Stomach (tissue), 9 donors: ENCODE measurements around the gene CAPZB. TPM values are rescaled to one million over a fixed set of nuclear protein-coding genes. Genes with fewer than 3 reads are reported as not detected.
"Not testable (repeated sequence)": the region's sequence is repeated elsewhere in the genome, so short reads cannot be mapped to it uniquely, and the experiment has no call there.

Experiments
- DNase-seq, 2 donors: peaks; one replicate each; pipeline versions ENCODE4 v3.0.0 to v3.0.0-alpha.2; 2013 to 2019
- H3K27ac ChIP-seq, 5 donors: fragments of 200-600 bp in 4 of 5; sonication (generic) in 4 of 5; one replicate each; pipeline ENCODE4 v1.5.1; 2013 to 2019; ENCODE audit warnings: mild to moderate bottlenecking in 1 of 5, moderate library complexity in 1 of 5
- H3K27me3 ChIP-seq, 3 donors: fragments of 200-600 bp; sonication (generic); one replicate each; pipeline ENCODE4 v1.5.1; 2017 to 2019; ENCODE audit warnings: mixed run types in 1 of 3
- H3K36me3 ChIP-seq, 4 donors: fragments of 200-600 bp; sonication (generic); 1 replicate in 3 of 4; 2 replicates in 1 of 4; pipeline ENCODE4 v1.5.1; 2016 to 2019
- H3K4me1 ChIP-seq, 4 donors: fragments of 200-600 bp; sonication (generic); one replicate each; pipeline ENCODE4 v1.5.1; 2016 to 2019
- H3K4me3 ChIP-seq, 4 donors: fragments of 200-600 bp; sonication (generic) in 3 of 4; one replicate each; pipeline ENCODE4 v1.5.1; 2016 to 2019; ENCODE audit warnings: mild to moderate bottlenecking in 1 of 4
- H3K9me3 ChIP-seq, 4 donors: fragments of 200-600 bp; sonication (generic); one replicate each; pipeline ENCODE4 v1.5.1; 2016 to 2019
- EP300 ChIP-seq: sonication (generic); formaldehyde crosslinking; IDR thresholded peaks from one replicate; pipeline ENCODE4 v1.6.1; 2017; ENCODE audit warnings: antibody characterized with exemption
- POLR2A ChIP-seq, 4 donors: fragments of 450-650 bp; IDR thresholded peaks; one replicate each; pipeline ENCODE4 v1.6.1; 2016; ENCODE audit warnings: antibody characterized with exemption in 4 of 4, control low read depth in 2 of 4, mild to moderate bottlenecking in 1 of 4, moderate library complexity in 1 of 4
- POLR2AphosphoS5 ChIP-seq, 3 donors: sonication (generic); formaldehyde crosslinking; IDR thresholded peaks; one replicate each; pipeline ENCODE4 v1.6.1; 2016; ENCODE audit warnings: antibody characterized with exemption in 3 of 3
- WGBS, 5 donors: extraction: QIAGEN DNeasy Blood & Tissue Kit in 3 of 5; methylation state at CpG; one replicate each; pipeline versions ENCODE4 v1.1.5 to v1.1.7; 2013 to 2018; 5-methylcytosine and 5-hydroxymethylcytosine counted together
- intact Hi-C: fragments of 100-400 bp; cut with DNase I; formaldehyde crosslinking; loops from one replicate; pipeline ENCODE4 v1.15.1; 2023; ENCODE audit warnings: low total_unique reads
- polyA plus RNA-seq, 3 donors: library from polyadenylated mRNA; stranded (reverse); fragments of 200-250 nt; gene quantifications; one replicate each; pipeline ENCODE4 v1.2.3, GENCODE V29; 2013
- total RNA-seq, 5 donors: library from RNA; depleted of rRNA; stranded (reverse); fragments of >200 nt; gene quantifications; one replicate each; pipeline versions ENCODE4 v1.1.0 to v1.2.3, GENCODE V29; 2014 to 2016
- TF ChIP-seq, protein P1 (sequence below), 7 experiments: fragments of 450-650 bp in 4 of 7; fragments of 200-600 bp in 3 of 7; sonication (generic) in 3 of 7; IDR thresholded peaks; one replicate each; pipeline ENCODE4 v1.5.1; 2016 to 2019; ENCODE audit warnings: antibody characterized with exemption in 7 of 7, control low read depth in 2 of 7, mild to moderate bottlenecking in 1 of 7
- donor health status: healthy with polysubstance abuse.
- donor health status: Bipolar disorder and iron deficiency.
- donor health status: healthy.

CAPZB gene
- total and polyA plus RNA-seq, 8 donors, result 84.9 to 345 (median 155) TPM

DNA sequence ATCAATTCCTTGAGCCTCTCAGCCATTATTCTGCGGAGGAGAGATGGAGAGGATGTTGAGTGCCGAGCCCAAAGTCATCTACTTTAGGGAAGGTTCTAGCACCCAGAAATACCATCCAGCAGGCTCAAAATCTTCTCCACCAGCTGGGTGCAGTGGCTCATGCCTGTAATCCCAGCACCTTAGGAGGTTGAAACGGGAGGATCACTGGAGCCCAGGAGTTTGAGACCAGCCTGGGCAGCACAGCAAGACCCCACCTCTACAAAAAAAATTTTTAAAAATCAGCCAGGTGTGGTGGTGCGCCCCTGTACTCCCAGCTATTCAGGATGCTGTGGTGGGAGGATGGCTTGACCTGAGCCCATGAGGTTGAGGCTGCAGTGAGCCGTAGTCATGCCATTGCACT, 39.5 kb upstream of the CAPZB start:
- Histone ChIP-seq H3K36me3 (no peaks in the 10 kb centered on the region), H3K27me3 (no peaks in the 10 kb centered on the region), H3K27ac (no peak overlapping the region), H3K4me1 (peaks cover 0 to 5% (median 0%) of the 10 kb centered on the region in 4 donors), H3K9me3 (peaks cover 0 to 4% (median 0%) of the 10 kb centered on the region in 4 donors), H3K4me3 (no peak overlapping the region)
- no peak for DNase-seq
- intact Hi-C loops, result no loop called here
- TF ChIP-seq, protein P1, sequence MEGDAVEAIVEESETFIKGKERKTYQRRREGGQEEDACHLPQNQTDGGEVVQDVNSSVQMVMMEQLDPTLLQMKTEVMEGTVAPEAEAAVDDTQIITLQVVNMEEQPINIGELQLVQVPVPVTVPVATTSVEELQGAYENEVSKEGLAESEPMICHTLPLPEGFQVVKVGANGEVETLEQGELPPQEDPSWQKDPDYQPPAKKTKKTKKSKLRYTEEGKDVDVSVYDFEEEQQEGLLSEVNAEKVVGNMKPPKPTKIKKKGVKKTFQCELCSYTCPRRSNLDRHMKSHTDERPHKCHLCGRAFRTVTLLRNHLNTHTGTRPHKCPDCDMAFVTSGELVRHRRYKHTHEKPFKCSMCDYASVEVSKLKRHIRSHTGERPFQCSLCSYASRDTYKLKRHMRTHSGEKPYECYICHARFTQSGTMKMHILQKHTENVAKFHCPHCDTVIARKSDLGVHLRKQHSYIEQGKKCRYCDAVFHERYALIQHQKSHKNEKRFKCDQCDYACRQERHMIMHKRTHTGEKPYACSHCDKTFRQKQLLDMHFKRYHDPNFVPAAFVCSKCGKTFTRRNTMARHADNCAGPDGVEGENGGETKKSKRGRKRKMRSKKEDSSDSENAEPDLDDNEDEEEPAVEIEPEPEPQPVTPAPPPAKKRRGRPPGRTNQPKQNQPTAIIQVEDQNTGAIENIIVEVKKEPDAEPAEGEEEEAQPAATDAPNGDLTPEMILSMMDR (IDR thresholded peaks at IDR 0.05), result no peak
- no peak for TF ChIP-seq POLR2AphosphoS5 (IDR thresholded peaks at IDR 0.05)
- no peak for TF ChIP-seq POLR2A (IDR thresholded peaks at IDR 0.05)
- no peak for TF ChIP-seq EP300
- 92 to 97% (median 94%) methylated on average over 5 of the region's 5 CpGs for WGBS, 5 donors

DNA sequence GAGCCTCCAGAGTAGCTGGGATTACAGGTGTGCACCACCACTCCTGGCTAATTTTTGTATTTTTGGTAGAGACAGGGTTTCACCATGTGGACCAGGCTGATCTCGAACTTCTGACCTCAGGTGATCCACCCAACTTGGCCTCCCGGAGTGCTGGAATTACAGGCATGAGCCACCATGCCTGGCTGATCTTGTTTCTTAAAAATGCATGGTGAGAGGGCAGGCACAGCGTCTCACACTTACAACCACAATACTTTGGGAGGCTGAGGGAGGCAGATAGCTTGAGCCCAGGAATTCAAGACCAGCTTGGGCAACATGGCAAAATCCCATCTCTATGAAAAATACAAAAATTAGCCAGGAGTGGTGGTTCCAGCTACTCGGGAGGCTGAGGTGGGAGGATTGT, 37.2 kb upstream of the CAPZB start:
- H3K4me1 ChIP-seq, DNase-seq, H3K27me3 ChIP-seq, H3K27ac ChIP-seq, H3K9me3 ChIP-seq, H3K36me3 ChIP-seq, intact Hi-C loops, H3K4me3 ChIP-seq: not testable (repeated sequence)
- WGBS, 5 donors, result 79 to 92% (median 89%) methylated on average over 4 of the region's 4 CpGs

DNA sequence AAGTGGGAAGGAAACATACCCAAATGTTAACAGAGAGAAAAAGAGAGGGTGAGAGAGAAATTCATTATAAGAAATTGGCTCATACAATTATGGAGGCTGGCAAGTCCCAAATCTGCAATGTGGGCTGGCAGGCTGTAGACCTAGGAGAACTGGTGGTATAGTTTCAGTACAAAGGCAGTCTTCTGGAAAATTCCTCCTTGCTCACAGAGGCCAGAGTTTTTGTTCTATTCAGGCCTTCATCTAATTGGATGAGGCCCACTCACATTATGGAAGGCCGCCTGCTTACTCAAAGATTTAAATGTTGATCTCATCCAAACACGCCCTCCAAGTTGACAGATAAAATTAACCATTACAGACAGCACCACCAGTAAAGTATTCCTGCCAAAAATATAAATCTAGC, 36.1 kb upstream of the CAPZB start:
- no peaks in the 10 kb centered on the region for H3K4me1 ChIP-seq
- H3K27me3 ChIP-seq, result no peaks in the 10 kb centered on the region
- TF ChIP-seq POLR2A (IDR thresholded peaks at IDR 0.05), result no peak
- H3K9me3 ChIP-seq, result peaks cover 0 to 4% (median 0%) of the 10 kb centered on the region in 4 donors
- no peak for DNase-seq
- no peak overlapping the region for H3K27ac ChIP-seq
- no peak overlapping the region for H3K4me3 ChIP-seq
- WGBS, 5 donors, result 87 to 93% (median 89%) methylated on average over 2 of the region's 2 CpGs
- H3K36me3 ChIP-seq, result no peaks in the 10 kb centered on the region
- intact Hi-C loops, result no loop called here

GRCh38 chr1:19517017-19517416, 31.7 kb upstream of the CAPZB start:
- H3K4me3 ChIP-seq, result no peak overlapping the region

GRCh38 chr1:19515201-19515600, 29.9 kb upstream of the CAPZB start:
- no peaks in the 10 kb centered on the region for H3K27me3 ChIP-seq
- no peak for DNase-seq
- intact Hi-C loops, result no loop called here
- H3K36me3 ChIP-seq, result no peaks in the 10 kb centered on the region
- TF ChIP-seq POLR2A (IDR thresholded peaks at IDR 0.05), result no peak
- TF ChIP-seq POLR2AphosphoS5 (IDR thresholded peaks at IDR 0.05), result no peak
- TF ChIP-seq, protein P1 (IDR thresholded peaks at IDR 0.05), result no peak
- no peak for TF ChIP-seq EP300
- WGBS, 5 donors, result 80 to 92% (median 88%) methylated on average over 4 of the region's 4 CpGs
- no peak overlapping the region for H3K4me3 ChIP-seq
- H3K4me1 ChIP-seq, result peaks cover 0 to 7% (median 5%) of the 10 kb centered on the region in 4 donors
- peak overlapping the region in 3 of 5 donors; percentile 34 to 69 (median 48) for H3K27ac ChIP-seq
- H3K9me3 ChIP-seq, result no peaks in the 10 kb centered on the region

More at GRCh38 chr1:19517017-19517416, 31.7 kb upstream of the CAPZB start:
- Histone ChIP-seq H3K9me3 (peaks cover 0 to 4% (median 0%) of the 10 kb centered on the region in 4 donors), H3K4me1 (peaks cover 0 to 7% (median 2%) of the 10 kb centered on the region in 4 donors), H3K36me3 (no peaks in the 10 kb centered on the region), H3K27me3 (no peaks in the 10 kb centered on the region), H3K27ac (no peak overlapping the region)
- no peak for DNase-seq
- intact Hi-C loops, result no loop called here
- TF ChIP-seq POLR2A (IDR thresholded peaks at IDR 0.05), result no peak

GRCh38 chr1:19514391-19514831, 29.1 kb upstream of the CAPZB start:
- H3K9me3 ChIP-seq, result no peaks in the 10 kb centered on the region
- H3K27me3 ChIP-seq, result no peaks in the 10 kb centered on the region
- H3K4me3 ChIP-seq, result no peak overlapping the region
- WGBS, 5 donors, result 43 to 63% (median 56%) methylated on average over 7 of the region's 7 CpGs
- no peak for TF ChIP-seq POLR2A (IDR thresholded peaks at IDR 0.05)
- peak in 2 of 3 donors; percentile 48 to 59 for TF ChIP-seq POLR2AphosphoS5 (IDR thresholded peaks at IDR 0.05)
- DNase-seq, result peak in 1 of 2 donors; percentile 54
- no peaks in the 10 kb centered on the region for H3K36me3 ChIP-seq
- peaks cover 0 to 7% (median 5%) of the 10 kb centered on the region in 4 donors for H3K4me1 ChIP-seq
- peak overlapping the region; percentile 49 to 77 (median 56) for H3K27ac ChIP-seq
- intact Hi-C loops, result no loop called here
